SU-DHL-6 (cell line): ENCODE results near the gene TRIOBP.

Source experiments
- H2AFZ ChIP-seq: fragments of 200-600 bp; sonication (generic); 2 replicates; pipeline ENCODE4 v1.6.1; 2014; ENCODE audit warnings: low read depth, mild to moderate bottlenecking, moderate library complexity, mixed read lengths, antibody characterized with exemption, low read length; ENCODE audit not compliant: severe bottlenecking
- H3F3A ChIP-seq: fragments of 200-600 bp; shearing (Covaris generic); 2 replicates; pipeline ENCODE4 v1.6.0; 2016; ENCODE audit warnings: antibody characterized with exemption, mild to moderate bottlenecking; ENCODE audit not compliant: insufficient read depth
- H3K27ac ChIP-seq: fragments of 200-600 bp; sonication (generic); 2 replicates; pipeline ENCODE4 v1.5.1; 2016; ENCODE audit warnings: low read depth, mild to moderate bottlenecking, low read length, moderate library complexity, mixed read lengths
- H3K27me3 ChIP-seq: fragments of 200-600 bp; sonication (generic), shearing (Covaris generic); 2 replicates; pipeline ENCODE4 v1.6.0; 2014; ENCODE audit warnings: mild to moderate bottlenecking, low read length
- H3K36me3 ChIP-seq: fragments of 200-600 bp; sonication (generic); 2 replicates; pipeline ENCODE4 v1.6.1; 2014; ENCODE audit warnings: mild to moderate bottlenecking, low read length, mixed read lengths
- H3K4me2 ChIP-seq: fragments of 300-600, 200-600 bp; shearing (Covaris generic), sonication (generic); 2 replicates; pipeline ENCODE4 v1.6.0; 2014; ENCODE audit warnings: low read length, low read depth, mild to moderate bottlenecking; ENCODE audit not compliant: poor library complexity, severe bottlenecking
- H3K4me3 ChIP-seq: fragments of 200-600 bp; sonication (generic); 2 replicates; pipeline ENCODE4 v1.5.1; 2014; ENCODE audit warnings: antibody characterized with exemption, low read length, mild to moderate bottlenecking, mixed read lengths; ENCODE audit not compliant: insufficient read depth, poor library complexity, severe bottlenecking
- H3K79me2 ChIP-seq: fragments of 200-600 bp; sonication (generic); 2 replicates; pipeline ENCODE4 v1.6.1; 2014; ENCODE audit warnings: mild to moderate bottlenecking, low read length, moderate library complexity; ENCODE audit not compliant: insufficient read depth
- H3K9ac ChIP-seq: fragments of 200-600 bp; sonication (generic); 2 replicates; pipeline ENCODE4 v1.7.0; 2014; ENCODE audit warnings: mild to moderate bottlenecking, low read length
- H3K9me2 ChIP-seq: fragments of 200-600 bp; sonication (generic); replicated peaks from 2 replicates; pipeline ENCODE4 v1.6.1; 2014; ENCODE audit warnings: low read length; ENCODE audit not compliant: insufficient read depth
- H3K9me3 ChIP-seq: fragments of 200-600 bp; sonication (generic); 2 replicates; pipeline ENCODE4 v1.6.1; 2014; ENCODE audit warnings: low read length, mixed read lengths; ENCODE audit not compliant: insufficient read depth
- H4K20me1 ChIP-seq: fragments of 200-600 bp; sonication (generic); 2 replicates; pipeline ENCODE4 v1.6.1; 2014; ENCODE audit warnings: low read depth, mild to moderate bottlenecking, antibody characterized with exemption, low read length, moderate library complexity, mixed read lengths
- EZH2phosphoT487 ChIP-seq: fragments of 200-600 bp; sonication (generic), shearing (Covaris generic); conservative IDR thresholded peaks from 2 replicates; pipeline ENCODE4 v1.6.1; 2018; ENCODE audit warnings: mild to moderate bottlenecking, antibody characterized with exemption, low read length, moderate library complexity, mixed read lengths
- TF ChIP-seq, protein P1 (sequence below): fragments of 200-600 bp; sonication (generic); IDR thresholded peaks from one replicate; pipeline ENCODE4 v1.5.1; 2017; ENCODE audit warnings: antibody characterized with exemption, mild to moderate bottlenecking, low read length, moderate library complexity; ENCODE audit not compliant: insufficient read depth, poor library complexity, severe bottlenecking

Gene TRIOBP

DNA sequence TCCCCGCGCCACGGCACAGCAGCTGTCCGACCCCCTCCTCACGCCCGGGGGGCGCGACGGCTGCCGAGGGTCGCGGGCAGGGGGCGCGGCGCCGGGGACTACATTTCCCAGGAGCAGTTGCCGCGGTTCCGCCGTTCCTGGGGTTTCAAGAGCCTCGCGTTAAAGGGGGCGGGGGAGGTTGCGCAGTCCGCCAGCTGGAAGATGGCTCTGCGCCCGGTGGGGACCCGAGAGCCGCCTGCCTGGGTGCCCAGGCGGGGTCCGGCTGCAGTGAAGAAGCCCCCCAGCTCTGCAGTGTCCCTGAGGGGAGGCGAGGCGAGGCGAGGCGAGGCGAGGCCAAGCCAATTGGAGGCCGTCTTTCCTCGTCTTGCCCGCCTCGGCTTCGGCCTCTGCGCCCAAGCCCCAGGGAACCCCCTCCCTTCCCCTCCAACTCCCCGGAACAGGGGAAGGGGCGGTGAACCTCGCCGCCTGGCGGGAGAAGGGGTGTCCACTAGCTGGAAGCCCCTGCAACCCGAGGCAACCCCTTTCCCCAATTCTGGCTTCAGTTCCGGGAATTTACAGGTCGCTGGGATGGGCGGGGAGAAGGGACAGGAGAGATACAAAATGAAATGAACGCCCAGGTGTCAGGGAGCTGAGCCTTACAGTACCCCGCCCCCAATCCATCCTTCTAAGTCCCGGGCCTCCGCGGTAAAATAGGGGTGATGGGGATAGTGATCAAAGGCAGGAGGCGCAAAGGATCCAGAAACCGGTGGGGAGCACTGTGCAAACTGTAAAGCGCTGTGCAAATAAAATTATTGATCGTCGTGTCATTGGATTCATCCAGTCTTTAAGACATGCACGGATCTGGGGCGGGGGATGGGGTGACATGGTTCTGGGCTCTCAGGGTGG is 105.7 kb downstream of the TRIOBP start:
- no peak overlapping the region for H3K4me2 ChIP-seq
- no peak overlapping the region for H2AFZ ChIP-seq
- no peak overlapping the region for H3K9ac ChIP-seq
- no peaks in the 10 kb centered on the region for H3K9me2 ChIP-seq
- no peak for TF ChIP-seq EZH2phosphoT487
- TF ChIP-seq, protein P1, sequence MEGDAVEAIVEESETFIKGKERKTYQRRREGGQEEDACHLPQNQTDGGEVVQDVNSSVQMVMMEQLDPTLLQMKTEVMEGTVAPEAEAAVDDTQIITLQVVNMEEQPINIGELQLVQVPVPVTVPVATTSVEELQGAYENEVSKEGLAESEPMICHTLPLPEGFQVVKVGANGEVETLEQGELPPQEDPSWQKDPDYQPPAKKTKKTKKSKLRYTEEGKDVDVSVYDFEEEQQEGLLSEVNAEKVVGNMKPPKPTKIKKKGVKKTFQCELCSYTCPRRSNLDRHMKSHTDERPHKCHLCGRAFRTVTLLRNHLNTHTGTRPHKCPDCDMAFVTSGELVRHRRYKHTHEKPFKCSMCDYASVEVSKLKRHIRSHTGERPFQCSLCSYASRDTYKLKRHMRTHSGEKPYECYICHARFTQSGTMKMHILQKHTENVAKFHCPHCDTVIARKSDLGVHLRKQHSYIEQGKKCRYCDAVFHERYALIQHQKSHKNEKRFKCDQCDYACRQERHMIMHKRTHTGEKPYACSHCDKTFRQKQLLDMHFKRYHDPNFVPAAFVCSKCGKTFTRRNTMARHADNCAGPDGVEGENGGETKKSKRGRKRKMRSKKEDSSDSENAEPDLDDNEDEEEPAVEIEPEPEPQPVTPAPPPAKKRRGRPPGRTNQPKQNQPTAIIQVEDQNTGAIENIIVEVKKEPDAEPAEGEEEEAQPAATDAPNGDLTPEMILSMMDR: no peak
- no peak overlapping the region for H3K27ac ChIP-seq
- H3K36me3 ChIP-seq: no peaks in the 10 kb centered on the region
- no peaks in the 10 kb centered on the region for H4K20me1 ChIP-seq
- no peaks in the 10 kb centered on the region for H3K79me2 ChIP-seq
- 0 out of 2 replicates have a peak, but pooled peaks cover 3% of the 10 kb centered on the region for H3K27me3 ChIP-seq
- no peaks in the 10 kb centered on the region for H3K9me3 ChIP-seq
- no peak overlapping the region for H3K4me3 ChIP-seq
- peaks cover 4% of the 10 kb centered on the region; the same call in 1 of the 2 replicates for H3F3A ChIP-seq

GRCh38 chr22:37803195-37803638 is 106.4 kb downstream of the TRIOBP start:
- H3K9ac ChIP-seq: no peak overlapping the region
- no peak overlapping the region for H3K4me3 ChIP-seq
- H3K4me2 ChIP-seq: no peak overlapping the region

DNA sequence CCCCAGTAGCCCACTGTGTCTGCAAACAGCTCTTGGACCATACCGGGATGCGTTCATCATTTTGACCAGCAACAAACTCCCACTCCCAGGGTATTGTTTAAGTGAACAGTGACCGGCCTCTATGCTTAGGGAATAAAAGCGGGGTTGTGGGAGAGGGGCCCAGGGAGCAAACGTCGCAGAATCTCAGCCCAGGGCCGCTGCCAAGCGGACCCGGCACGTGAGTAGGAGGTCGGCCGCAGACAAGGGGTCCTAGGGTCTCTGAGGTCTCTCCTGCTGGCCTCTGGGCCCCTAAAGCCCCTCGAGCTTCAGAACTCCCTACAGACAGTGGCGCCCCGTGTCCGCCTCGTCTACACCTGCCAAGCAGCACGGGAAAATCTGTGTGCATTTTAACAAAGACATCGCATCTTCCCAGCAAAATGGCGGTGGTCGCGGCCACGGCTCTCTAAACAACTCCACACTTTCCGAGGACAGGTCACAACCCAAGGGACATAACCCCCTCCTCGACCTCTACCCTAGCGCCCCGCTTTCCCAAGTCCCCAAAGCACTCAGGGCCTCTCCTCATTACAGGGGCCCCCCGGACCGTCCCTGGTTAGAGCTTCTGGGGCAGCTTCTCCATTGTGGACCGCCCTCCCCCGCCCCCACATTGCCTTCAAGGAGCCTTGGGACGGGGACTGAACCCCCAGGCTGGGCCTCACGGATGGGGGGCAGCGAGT is 106.9 kb downstream of the TRIOBP start:
- Histone ChIP-seq H3K27ac (no peak overlapping the region), H3K27me3 (0 out of 2 replicates have a peak, but pooled peaks cover 3% of the 10 kb centered on the region), H2AFZ (no peak overlapping the region)

More at GRCh38 chr22:37803195-37803638, 106.4 kb downstream of the TRIOBP start:
- TF ChIP-seq EZH2phosphoT487: no peak
- TF ChIP-seq, protein P1: no peak
- H3K27me3 ChIP-seq: 0 out of 2 replicates have a peak, but pooled peaks cover 3% of the 10 kb centered on the region
- H3K9me3 ChIP-seq: no peaks in the 10 kb centered on the region
- H3K9me2 ChIP-seq: no peaks in the 10 kb centered on the region
- peaks cover 4% of the 10 kb centered on the region; the same call in 1 of the 2 replicates for H3F3A ChIP-seq
- no peaks in the 10 kb centered on the region for H4K20me1 ChIP-seq
- no peaks in the 10 kb centered on the region for H3K36me3 ChIP-seq
- H3K27ac ChIP-seq: no peak overlapping the region
- no peaks in the 10 kb centered on the region for H3K79me2 ChIP-seq
- H2AFZ ChIP-seq: no peak overlapping the region

More for the DNA sequence above, 106.9 kb downstream of the TRIOBP start:
- TF ChIP-seq, protein P1: no peak
- TF ChIP-seq EZH2phosphoT487: no peak
- Histone ChIP-seq H3K9me3 (no peaks in the 10 kb centered on the region), H3F3A (peaks cover 4% of the 10 kb centered on the region; the same call in 1 of the 2 replicates), H3K9me2 (no peaks in the 10 kb centered on the region), H3K9ac (no peak overlapping the region), H3K4me2 (no peak overlapping the region), H3K36me3 (no peaks in the 10 kb centered on the region), H3K79me2 (no peaks in the 10 kb centered on the region), H3K4me3 (no peak overlapping the region), H4K20me1 (no peaks in the 10 kb centered on the region)
